Gastrocnemius medialis (tissue), 4 donors: ENCODE data around the gene EFR3B. TPM values are rescaled to one million over a fixed set of nuclear protein-coding genes. Genes with fewer than 3 reads are reported as not detected.
"Not testable (repeated sequence)": the region's sequence is repeated elsewhere in the genome, so short reads cannot be mapped to it uniquely, and the experiment has no call there.

ENCODE experiments used
- ATAC-seq, 2 donors: fragments of 150-250 bp; one replicate each; pipeline ENCODE4 v1.9.1; 2016
- DNase-seq, 2 donors: peaks; one replicate each; pipeline ENCODE4 v3.0.0-alpha.2; 2019
- H3K27ac ChIP-seq, 4 donors: fragments of 200-600 bp; sonication (generic); 1 replicate in 1 of 4; 2 replicates in 3 of 4; pipeline ENCODE4 v1.5.1; 2016 to 2018; ENCODE audit warnings: mild to moderate bottlenecking in 2 of 4, moderate library complexity in 1 of 4
- H3K27me3 ChIP-seq, 3 donors: fragments of 200-600 bp; sonication (generic) in 2 of 3; 1 replicate in 1 of 3; 2 replicates in 2 of 3; pipeline versions ENCODE4 v1.5.1 to v1.6.0; 2016 to 2019; ENCODE audit warnings: mild to moderate bottlenecking in 1 of 3, moderate library complexity in 1 of 3
- H3K36me3 ChIP-seq, 2 donors: fragments of 200-600 bp; sonication (generic) in 1 of 2; one replicate each; pipeline ENCODE4 v1.5.1; 2017 to 2018
- H3K4me1 ChIP-seq, 2 donors: fragments of 200-600 bp; sonication (generic) in 1 of 2; one replicate each; pipeline ENCODE4 v1.5.1; 2016 to 2017; ENCODE audit warnings: mild to moderate bottlenecking in 2 of 2
- H3K4me3 ChIP-seq, 4 donors: fragments of 200-600 bp; sonication (generic) in 3 of 4; 1 replicate in 1 of 4; 2 replicates in 3 of 4; pipeline ENCODE4 v1.5.1; 2016 to 2019; ENCODE audit warnings: mild to moderate bottlenecking in 2 of 4
- H3K9me3 ChIP-seq, 3 donors: fragments of 200-600 bp; sonication (generic) in 2 of 3; 1 replicate in 1 of 3; 2 replicates in 2 of 3; pipeline ENCODE4 v1.5.1; 2016 to 2019
- CTCF ChIP-seq, 5 experiments: fragments of 450-650 bp in 3 of 5; fragments of 200-600 bp in 2 of 5; sonication (generic) in 2 of 5; IDR thresholded peaks in 4 of 5; conservative IDR thresholded peaks in 1 of 5; 1 replicate in 4 of 5; 2 replicates in 1 of 5; pipeline ENCODE4 v1.5.1; 2016 to 2019; ENCODE audit warnings: antibody characterized with exemption in 5 of 5, mild to moderate bottlenecking in 3 of 5, moderate library complexity in 3 of 5
- POLR2A ChIP-seq, 2 donors: fragments of 450-650 bp; IDR thresholded peaks; one replicate each; pipeline ENCODE4 v1.6.1; 2017; ENCODE audit warnings: antibody characterized with exemption in 2 of 2, mild to moderate bottlenecking in 2 of 2, moderate library complexity in 2 of 2
- in situ Hi-C, 4 donors: fragments of 200-750 bp; cut with MboI; loops; one replicate each; pipeline versions ENCODE4 v1.15.0 to v1.8.0; 2017; ENCODE audit warnings: low sequenced_read_pairs in 4 of 4
- intact Hi-C: fragments of 100-400 bp; cut with DNase I; formaldehyde crosslinking; loops from one replicate; pipeline ENCODE4 v1.15.1; 2023; ENCODE audit warnings: low total_unique reads
- total RNA-seq, 4 donors: library from RNA; depleted of rRNA; stranded (reverse); fragments of >200 nt; gene quantifications; one replicate each; pipeline versions ENCODE4 v1.1.0 to v1.2.3, GENCODE V29; 2016

The EFR3B gene
- total RNA-seq, 4 donors from 2014 or later: 0.29 to 1.4 (median 0.67) TPM

DNA sequence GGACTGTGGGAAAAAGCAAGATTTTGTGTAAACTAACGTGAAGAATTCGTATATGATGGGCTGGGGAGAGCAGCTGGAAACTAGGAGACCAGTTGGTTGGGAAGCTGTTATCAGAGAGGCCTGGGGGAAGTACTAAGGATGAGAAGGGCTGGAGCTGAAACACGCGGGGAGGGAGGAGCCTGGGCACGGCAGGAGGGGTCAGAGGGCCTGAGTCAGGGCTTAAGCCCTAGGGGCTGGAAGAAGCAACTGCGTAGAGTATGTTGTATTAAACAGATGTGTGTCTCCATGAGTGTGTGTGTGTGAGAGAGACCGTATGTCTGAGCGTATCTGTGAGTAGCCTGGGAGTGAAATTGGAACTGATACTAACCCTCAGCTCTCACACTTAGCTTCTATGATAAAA, 118.1 kb downstream of the EFR3B start:
- DNase-seq (no peak), ATAC-seq (no peak)
- in situ Hi-C loops: no loop called here
- intact Hi-C loops: no loop called here
- no peak for TF ChIP-seq POLR2A (IDR thresholded peaks at IDR 0.05)
- TF ChIP-seq CTCF (IDR thresholded peaks at IDR 0.05 in 4 of 5, conservative IDR thresholded peaks at IDR 0.05 in 1 of 5): no peak
- no peak overlapping the region for H3K27ac ChIP-seq
- no peaks in the 10 kb centered on the region for H3K4me1 ChIP-seq
- no peak overlapping the region for H3K4me3 ChIP-seq
- no peaks in the 10 kb centered on the region for H3K36me3 ChIP-seq
- no peaks in the 10 kb centered on the region for H3K9me3 ChIP-seq
- peaks cover 0 to 9% (median 0%) of the 10 kb centered on the region in 3 donors for H3K27me3 ChIP-seq

DNA sequence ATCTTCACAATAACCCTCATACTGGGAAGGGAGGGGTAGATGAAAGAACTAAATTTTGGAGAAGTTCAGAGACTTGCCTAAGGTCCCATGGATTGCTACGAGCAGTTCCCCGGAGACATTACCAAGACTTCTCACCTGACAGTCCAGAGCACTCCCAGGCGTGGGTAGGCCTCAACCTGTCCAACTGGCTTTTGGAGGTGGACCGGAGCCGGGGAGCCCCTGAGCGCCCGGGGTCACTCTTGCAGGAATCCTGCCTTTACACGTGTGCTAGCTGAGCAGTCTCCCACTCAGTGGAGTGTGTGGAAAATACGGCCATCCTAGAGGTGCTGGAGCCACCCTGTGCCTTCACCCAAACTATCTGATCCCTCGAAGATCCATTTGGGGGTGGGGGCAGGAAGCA, 118.5 kb downstream of the EFR3B start:
- TF ChIP-seq CTCF (IDR thresholded peaks at IDR 0.05 in 4 of 5, conservative IDR thresholded peaks at IDR 0.05 in 1 of 5) (no peak), POLR2A (IDR thresholded peaks at IDR 0.05) (no peak)
- Histone ChIP-seq H3K9me3 (no peaks in the 10 kb centered on the region), H3K4me1 (no peaks in the 10 kb centered on the region), H3K36me3 (no peaks in the 10 kb centered on the region), H3K27me3 (peaks cover 0 to 9% (median 0%) of the 10 kb centered on the region in 3 donors), H3K4me3 (no peak overlapping the region), H3K27ac (no peak overlapping the region)
- in situ Hi-C loops (no loop called here), intact Hi-C loops (no loop called here)
- ATAC-seq (no peak), DNase-seq (no peak)

DNA sequence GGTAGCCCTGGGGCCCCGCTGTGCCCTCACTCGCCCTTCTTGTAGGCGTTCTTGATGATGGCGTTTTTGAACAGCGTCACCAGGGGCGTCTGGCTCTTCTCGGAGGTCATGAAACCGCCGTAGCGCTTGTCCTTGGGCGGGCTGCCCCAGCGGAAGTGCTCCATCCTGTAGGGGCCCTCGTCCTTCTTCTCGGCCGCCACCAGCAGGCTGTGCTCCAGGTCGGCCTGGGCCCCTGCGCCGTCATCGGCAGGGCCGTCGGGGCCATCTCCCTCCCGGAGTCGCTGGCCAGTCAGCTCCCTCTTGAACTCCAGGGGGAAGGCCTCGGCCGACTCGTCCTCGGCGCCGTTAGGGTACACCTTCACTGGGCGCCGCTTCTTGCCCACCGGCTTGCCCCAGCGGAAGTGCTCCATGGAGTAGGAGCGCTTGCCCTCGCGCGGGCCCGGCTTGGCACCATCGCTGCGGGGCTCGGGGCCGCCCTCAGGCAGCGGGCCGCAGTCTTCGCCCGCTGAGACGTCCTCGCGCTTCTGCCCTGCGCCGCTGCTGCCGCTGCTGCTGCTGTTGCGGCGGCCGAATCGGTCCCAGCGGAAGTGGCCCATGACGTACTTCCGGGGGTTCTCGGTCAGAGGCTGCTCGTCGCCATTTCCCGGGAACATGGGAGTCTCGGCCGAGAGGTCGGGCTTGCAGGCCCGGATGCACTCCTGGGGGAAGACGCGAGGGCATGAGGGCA, 119.3 kb downstream of the EFR3B start:
- Histone ChIP-seq H3K9me3 (no peaks in the 10 kb centered on the region), H3K27ac (peak overlapping the region; percentile 31 to 79 (median 49)), H3K4me3 (peak overlapping the region; percentile 41 to 59 (median 49)), H3K27me3 (peaks cover 0 to 9% (median under 1%) of the 10 kb centered on the region in 3 donors), H3K36me3 (no peaks in the 10 kb centered on the region), H3K4me1 (no peaks in the 10 kb centered on the region)
- intact Hi-C loops: no loop called here
- TF ChIP-seq CTCF (IDR thresholded peaks at IDR 0.05 in 4 of 5, conservative IDR thresholded peaks at IDR 0.05 in 1 of 5) (no peak), POLR2A (IDR thresholded peaks at IDR 0.05) (no peak)
- DNase-seq: peak in 1 of 2 donors; percentile 54
- in situ Hi-C loops: no loop called here
- peak in 1 of 2 donors; percentile 72 for ATAC-seq

DNA sequence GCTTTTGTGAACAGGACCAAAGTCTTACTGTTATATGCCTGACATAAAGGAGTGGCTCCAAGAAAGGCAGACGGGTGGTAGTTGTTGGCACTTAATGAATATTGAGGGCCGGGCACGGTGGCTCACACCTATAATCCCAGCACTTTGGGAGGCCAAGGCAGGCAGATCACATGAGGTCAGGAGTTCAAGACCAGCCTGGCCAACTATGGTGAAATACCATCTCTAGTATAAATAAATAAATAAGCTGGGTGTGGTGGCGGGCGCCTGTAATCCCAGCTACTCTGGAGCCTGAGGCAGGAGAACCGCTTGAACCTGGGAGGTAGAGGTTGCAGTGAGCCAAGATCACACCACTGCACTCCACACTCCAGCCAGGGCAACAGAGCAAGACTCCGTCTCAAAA, 120.2 kb downstream of the EFR3B start:
- in situ Hi-C loops, intact Hi-C loops, DNase-seq, ATAC-seq, H3K27ac ChIP-seq, H3K9me3 ChIP-seq, H3K4me1 ChIP-seq, H3K36me3 ChIP-seq, H3K4me3 ChIP-seq: not testable (repeated sequence)
- H3K27me3 ChIP-seq: peaks cover 7 to 17% (median 8%) of the 10 kb centered on the region in 3 donors

- Histone ChIP-seq H3K27ac (no peak overlapping the region), H3K9me3 (no peaks in the 10 kb centered on the region), H3K4me1 (peaks cover 8 to 14% of the 10 kb centered on the region in 2 donors), H3K36me3 (no peaks in the 10 kb centered on the region), H3K4me3 (no peak overlapping the region), H3K27me3 (peaks cover 29 to 42% (median 30%) of the 10 kb centered on the region in 3 donors)
- in situ Hi-C loops (no loop called here), intact Hi-C loops (no loop called here)
- no peak for TF ChIP-seq POLR2A (IDR thresholded peaks at IDR 0.05)
- no peak for TF ChIP-seq CTCF (IDR thresholded peaks at IDR 0.05 in 4 of 5, conservative IDR thresholded peaks at IDR 0.05 in 1 of 5)
- ATAC-seq (no peak), DNase-seq (no peak)
These were observed 122.7 kb downstream of the EFR3B start for GRCh38 chr2:25164561-25164960.
